ENCODE data around the gene RAB11FIP4.

The RAB11FIP4 gene

DNA sequence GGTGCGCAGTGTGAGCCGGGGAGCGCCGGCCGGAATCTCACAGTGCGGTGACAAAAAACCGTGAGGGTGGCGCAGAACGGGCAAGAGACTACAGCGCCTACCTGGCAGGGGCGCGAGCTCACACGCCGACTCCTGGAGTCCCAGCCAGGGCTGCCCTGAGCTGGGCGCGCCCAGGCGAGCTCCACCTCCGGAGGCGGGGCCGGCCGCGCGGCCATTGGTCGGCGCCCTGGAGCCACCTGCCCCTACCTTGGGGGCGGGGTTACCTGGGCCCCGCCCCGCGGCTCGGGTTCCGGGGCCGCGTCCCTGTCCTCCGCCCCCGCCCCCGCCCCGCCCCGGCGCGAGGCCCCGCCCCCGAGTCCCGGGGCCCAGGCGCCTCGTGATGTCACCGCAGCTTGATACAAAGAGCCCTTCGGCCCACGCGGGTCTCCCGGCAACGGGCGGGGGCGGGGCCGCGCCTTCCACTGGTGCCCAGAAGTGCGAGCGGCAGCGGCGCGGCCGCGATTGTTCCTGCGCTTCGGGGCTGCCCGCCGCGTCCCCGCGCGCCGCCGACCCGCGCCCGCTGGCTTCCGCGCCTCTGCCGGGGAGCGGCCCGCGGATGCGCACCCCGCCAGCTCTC, 96.3 kb downstream of the RAB11FIP4 start:
- DNase-seq, result peak; percentile 91 to 96

- DNase-seq, result peak in 1 of 2 donors; percentile 56
Observed at GRCh38 chr17:31488264-31488981, 96.9 kb downstream of the RAB11FIP4 start.

- DNase-seq, result no peak
Observed at GRCh38 chr17:31488982-31489294, 97.5 kb downstream of the RAB11FIP4 start.

GRCh38 chr17:31489295-31490018, 98.0 kb downstream of the RAB11FIP4 start:
- no peak for DNase-seq

DNA sequence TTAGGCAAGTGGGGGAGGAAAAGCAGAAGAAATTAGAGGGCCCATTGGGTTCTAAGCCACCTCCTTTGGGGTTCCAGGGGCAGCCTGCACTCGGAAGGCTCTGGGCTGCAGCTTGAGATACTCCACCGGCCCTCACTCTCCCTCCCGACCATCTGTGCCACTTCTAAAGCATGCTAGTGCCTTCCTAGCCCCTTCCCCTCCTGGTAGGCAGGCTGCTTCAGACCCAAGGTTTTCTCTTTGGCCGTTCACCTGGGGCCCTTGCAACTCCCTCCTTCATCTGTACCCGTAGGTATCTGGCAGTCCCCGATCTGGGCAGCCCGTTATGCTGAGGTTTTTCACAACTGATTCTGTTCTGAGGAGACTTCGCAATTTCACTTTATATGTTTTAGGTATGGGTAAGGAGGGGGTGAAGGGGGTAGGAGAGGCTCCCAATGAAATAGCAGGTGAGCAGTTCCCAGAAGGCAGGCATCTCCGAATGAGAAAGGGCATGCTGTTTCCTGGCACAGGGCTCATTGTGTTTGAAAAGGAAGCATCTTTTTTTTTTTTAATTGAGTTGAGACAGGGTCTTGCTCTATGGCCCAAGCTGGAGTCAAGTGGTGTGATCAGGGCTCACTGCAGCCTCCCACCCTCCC, 98.7 kb downstream of the RAB11FIP4 start:
- DNase-seq, result no peak

DNA sequence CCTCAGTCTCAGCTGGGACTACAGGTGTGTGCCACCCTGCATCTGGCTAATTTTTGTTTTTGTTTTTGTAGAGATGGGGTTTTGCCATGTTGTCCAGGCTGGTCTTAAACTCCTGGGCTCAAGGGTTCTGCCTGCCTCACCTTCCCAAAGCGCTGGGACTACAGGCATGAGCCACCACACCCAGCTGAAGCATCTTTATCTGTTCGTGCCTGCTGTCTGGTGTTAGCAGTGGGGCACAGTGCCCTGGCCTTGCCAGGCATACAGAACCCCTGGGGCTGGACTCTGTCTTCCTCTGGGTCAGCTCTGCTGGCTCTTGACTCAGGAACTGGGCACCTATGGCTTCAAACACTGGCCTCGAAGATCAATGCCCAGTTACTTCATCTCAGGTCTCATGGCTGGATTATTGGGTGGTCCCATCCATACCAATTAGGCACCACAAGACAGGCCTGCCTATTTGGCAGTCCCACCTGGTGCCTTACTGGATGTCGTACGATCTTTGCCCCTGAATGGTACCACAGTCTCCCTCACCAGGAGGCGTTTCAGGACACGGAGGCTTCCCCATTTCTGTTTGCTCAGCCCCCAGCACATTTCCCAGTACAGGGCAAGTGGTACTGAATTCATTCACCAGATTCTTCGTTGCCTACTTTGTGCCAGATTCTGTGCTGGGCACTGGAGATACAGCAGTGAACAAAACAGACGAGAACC, 99.3 kb downstream of the RAB11FIP4 start:
- no peak for DNase-seq

DNA sequence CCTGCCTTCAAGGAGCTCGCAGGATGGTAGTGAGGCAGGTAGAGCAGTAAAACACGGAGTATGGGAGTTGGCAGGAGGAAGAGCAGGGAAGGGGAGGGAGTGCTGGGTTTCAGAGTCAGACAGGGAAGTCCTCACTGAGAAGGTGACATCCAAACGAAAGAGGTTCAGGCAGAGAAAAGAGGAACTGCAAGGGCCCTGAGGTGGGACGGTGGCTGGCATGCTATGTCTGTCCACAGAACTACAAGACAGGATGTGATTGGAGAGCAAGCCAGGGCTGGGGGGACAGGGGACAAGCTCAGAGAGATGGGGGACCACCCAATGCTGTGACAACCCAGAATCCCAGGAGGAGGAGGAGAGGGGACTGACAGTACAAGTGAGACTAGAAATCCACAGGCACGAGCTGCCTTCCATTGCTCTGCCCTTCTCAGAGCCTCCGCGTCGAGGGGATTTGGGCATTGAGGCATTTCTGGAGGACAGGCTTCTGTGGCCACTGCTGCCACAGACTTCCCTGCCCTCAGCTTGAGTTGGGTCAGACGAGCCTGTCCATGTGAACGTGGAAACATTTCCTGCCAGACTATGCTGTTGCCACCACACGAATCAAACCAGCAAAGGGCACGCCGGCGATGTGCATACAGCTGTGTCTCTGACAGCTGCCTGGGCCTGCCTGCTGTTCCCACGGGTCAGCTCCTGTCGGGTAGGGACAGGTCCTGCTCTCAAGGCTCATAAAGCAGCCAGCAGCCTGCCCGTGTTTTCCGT, 100.1 kb downstream of the RAB11FIP4 start:
- peak; percentile 63 to 72 for DNase-seq

- no peak for DNase-seq
Observed at GRCh38 chr17:31492206-31492605, 100.7 kb downstream of the RAB11FIP4 start.

- peak; percentile 95 to 97 for DNase-seq
Observed at GRCh38 chr17:31492880-31493655, 101.6 kb downstream of the RAB11FIP4 start.

DNA sequence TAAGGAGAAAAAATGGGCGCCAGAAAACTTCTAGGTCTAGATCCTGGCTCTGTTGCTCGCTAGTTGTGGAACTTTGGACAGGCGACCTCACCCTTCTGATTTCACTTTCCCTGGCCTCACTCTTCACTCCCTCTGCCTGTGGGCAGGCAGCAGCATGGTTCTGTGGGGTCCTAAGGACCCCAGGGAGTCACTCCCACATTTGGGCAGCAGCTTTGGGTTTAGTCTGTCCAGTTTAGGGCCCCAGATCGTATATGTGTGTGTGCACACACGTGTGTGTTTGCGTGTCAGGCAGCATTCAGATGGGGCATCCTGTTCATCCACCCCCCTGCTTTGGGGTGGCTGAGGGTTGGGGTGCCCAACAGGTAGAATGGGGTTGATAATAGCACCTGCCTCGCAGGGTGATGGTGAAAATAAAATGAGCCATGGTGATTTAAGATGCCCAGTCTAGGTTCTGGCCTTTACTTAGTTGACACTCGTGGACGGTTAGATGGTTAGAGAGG, 102.2 kb downstream of the RAB11FIP4 start:
- no peak for DNase-seq

DNA sequence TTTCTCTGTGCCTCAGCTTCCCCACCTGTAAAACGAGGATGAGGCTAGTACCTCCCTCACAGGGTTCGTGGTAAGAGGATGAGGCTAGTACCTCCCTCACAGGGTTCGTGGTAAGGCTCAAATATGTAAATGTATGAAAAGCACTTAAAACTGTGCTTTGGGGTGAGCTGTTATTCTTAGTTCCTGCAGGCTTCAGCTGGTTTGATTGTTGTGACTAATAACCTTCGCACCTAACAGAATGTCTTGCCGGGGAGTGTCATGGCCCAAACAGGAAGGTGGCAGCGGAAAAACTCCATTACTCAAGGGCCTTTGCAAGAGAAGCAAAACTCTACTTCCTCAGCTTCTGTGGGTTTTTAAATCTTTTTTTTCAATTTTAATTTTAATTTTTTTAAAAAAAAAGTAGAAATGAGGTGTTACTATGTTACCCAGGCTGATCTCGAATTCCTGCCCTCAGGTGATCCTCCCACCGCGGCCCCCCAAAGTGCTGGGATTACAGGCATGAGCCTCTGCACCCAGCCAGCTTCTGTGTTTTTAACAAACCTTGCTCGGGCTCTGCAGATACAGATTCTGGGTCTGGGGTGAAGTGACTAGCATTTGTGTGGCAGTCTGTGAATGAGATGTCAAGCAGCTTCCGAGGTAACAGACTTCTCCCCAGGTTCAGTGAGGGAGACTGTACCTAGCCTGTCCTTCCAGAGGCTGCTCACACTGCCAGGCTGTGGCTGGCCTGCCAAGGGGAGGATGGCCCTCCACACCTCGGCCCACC, 103.0 kb downstream of the RAB11FIP4 start:
- DNase-seq, result peak; percentile 85 to 88

DNA sequence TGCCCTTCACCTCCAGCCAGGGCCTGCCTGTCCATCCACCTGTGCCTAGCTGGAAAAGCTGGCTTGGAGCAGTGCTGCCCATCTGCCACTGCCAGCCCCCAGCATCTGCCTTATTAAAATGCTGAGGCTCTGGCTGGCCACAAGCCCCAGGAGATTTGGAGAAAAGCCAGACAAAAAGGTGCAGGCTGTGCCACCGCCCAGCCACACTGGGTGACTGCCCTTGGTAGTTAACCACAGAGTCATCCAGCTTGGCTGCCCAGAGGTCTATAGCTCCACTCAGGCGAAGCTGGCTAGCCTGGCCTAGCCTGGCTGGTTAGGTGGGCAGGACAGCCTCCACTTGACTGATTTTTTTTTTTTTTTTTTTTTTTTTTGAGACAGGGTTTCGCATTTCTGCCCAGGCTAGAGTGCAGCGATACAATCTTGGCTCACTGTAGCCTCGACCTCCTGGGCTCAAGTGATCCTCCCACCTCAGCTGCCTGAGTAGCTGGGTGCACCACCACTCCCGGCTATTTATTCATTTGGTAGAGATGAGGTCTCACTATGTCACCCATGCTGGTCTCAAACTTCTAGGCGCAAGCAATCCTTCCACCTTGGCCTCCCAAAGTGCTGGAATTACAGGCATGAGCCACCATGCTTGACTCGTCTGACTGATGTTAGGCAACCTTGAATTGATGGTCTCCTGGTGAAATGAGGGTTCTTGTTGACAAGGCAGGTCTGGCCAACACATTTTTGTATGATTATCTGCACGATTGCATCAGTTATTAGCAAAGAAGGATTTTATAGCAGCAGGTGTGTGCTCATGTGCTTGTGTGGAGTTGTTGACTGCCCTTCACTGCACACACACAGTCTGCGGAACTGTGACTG, 103.8 kb downstream of the RAB11FIP4 start:
- DNase-seq, result no peak

- no peak for DNase-seq
Observed at GRCh38 chr17:31496097-31496496, 104.6 kb downstream of the RAB11FIP4 start.

- no peak for DNase-seq
Observed at GRCh38 chr17:31496601-31497000, 105.1 kb downstream of the RAB11FIP4 start.

DNA sequence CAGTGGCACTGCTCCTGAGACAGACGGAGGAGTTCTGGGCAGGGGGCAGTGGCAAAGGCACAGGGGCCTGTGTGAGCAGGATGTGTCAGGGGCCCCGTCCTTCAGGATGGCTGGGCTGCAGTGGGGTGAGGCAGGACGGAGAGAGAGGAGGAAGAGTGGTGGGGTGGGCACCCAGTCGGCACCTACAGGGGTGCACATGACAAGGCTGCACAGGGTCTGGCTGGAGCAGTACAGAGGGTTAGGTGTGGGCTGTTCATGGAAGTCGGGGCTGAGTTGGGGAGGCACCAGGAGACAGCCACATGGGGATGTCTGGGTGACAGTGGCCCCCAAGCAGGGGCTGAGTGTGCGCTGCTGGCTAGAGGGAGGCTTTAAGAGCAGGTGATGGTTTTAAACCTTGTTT, 106.0 kb downstream of the RAB11FIP4 start:
- no peak for DNase-seq

DNA sequence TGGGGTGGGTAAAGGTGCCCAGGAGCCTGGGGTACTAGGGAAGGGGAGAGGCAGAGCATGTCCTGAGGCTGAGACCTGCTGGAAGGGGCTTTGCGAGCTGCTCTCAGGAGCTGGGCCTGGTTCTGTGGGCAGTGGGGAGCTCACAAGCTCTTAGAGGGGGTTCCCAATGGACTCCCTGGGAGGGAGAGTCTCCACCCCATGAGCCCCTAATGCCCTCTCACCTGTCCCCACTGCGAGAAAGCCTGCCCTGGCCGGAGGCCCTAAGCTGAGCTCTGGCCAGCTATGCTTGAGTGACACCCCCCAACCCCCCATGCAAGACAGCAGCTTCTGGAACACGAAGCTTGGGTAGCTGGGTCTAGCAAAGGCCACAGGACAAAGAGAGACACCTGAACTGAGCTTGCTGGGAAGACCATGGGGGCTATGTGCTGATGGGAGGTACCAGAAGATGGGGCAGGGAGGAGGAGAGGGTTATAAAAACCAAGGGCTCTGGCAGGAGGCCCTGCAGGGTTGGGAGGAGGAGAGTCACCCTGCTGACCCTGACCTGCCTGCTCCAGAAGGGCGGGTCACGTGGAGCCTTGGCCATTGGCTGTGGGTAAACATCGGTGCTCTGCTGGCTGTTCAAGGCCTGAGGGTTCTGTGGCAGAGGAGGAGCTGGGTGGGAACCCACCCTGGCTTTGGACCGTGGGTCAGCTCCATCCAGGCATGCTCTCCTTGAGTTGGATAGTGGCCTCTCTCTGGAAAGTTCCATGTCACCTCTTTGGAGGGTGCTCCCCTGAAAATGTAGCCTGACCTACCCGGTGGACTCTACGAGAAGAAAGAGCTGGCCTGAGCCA, 106.7 kb downstream of the RAB11FIP4 start:
- peak in 1 of 2 donors; percentile 1 for DNase-seq

- DNase-seq, result peak in 1 of 2 donors; percentile 31
Observed at GRCh38 chr17:31499771-31500554, 108.5 kb downstream of the RAB11FIP4 start.

All from inflammatory macrophage (primary cell).